ENCODE results near the gene SMIM45.

The SMIM45 gene

DNA sequence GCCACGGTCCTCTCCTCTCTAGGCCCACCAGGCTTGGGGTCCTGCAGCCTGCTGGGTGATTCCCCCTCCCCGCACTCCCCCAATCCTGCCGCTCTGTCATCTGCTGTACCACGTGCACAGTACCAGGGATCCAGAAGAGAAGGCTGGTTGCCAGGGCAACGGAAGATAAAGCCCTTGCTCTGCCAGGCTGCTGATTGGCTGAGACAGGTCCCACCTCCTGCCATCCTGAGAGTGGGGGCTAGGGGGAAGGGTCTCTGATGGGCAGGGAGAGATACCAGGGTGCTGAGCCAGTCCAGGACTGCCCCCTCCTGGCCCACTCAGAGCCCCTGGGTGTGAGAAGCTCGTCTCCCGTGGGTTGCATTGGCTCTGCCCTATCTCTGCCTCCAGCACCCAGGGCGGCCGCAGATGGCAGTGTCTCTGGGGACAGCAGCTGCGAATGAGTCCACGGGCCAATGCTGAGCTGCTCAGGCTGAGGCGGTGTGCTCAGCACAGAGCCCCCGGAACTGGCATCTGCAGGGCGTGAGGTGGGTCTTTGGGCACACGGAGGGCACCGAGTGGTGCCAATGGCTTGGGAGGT lies at the start of gene SMIM45:
Gene SMIM45 (plus strand): TSS at position 253 of the 577 bp plus-strand sequence.
- TF ChIP-seq, protein P1, sequence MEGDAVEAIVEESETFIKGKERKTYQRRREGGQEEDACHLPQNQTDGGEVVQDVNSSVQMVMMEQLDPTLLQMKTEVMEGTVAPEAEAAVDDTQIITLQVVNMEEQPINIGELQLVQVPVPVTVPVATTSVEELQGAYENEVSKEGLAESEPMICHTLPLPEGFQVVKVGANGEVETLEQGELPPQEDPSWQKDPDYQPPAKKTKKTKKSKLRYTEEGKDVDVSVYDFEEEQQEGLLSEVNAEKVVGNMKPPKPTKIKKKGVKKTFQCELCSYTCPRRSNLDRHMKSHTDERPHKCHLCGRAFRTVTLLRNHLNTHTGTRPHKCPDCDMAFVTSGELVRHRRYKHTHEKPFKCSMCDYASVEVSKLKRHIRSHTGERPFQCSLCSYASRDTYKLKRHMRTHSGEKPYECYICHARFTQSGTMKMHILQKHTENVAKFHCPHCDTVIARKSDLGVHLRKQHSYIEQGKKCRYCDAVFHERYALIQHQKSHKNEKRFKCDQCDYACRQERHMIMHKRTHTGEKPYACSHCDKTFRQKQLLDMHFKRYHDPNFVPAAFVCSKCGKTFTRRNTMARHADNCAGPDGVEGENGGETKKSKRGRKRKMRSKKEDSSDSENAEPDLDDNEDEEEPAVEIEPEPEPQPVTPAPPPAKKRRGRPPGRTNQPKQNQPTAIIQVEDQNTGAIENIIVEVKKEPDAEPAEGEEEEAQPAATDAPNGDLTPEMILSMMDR (IDR thresholded peaks at IDR 0.05): no peak
- no peak within 1 kb of the TSS for H3K4me3 ChIP-seq (ENCODE audit: low read depth, poor library complexity, severe bottlenecking)
- WGBS, 2 donors: 65 to 68% methylated on average over 16 of the region's 16 CpGs
- DNase-seq (ENCODE audit: low spot score in 2 of 2): no peak
- intact Hi-C loops (cut with DNase I; ENCODE audit: low total_unique reads): no loop called here

DNA sequence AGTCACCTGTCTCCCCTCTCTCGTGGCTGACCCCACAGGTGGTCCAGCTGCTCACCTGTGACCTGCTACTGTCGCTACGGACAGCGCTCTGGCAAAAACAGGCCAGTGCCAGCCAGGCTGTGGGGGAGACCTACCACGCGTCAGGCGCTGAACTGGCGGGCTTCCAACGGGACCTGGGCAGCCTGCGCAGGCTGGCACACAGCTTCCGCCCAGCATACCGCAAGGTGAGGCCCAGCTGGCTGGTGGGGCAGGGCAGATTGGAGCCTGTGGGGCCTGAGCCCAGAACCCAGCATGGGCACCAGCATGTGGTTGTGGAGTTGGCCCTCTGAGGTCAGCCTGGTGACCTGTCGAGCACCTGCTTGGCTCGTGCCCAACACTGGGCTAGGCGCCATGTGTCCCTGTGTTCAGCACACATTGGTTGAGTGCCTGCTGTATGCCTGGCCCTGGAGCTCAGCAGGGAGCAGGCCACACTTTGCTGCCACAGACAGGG lies 49.0 kb upstream of the SMIM45 start:
- TF ChIP-seq POLR2A (IDR thresholded peaks at IDR 0.05): no peak
- TF ChIP-seq, protein P1 (IDR thresholded peaks at IDR 0.05): no peak
- DNase-seq (ENCODE audit: low spot score in 2 of 2): no peak
- intact Hi-C loops (cut with DNase I; ENCODE audit: low total_unique reads): no loop called here
- no peak overlapping the region for H3K4me3 ChIP-seq (ENCODE audit: low read depth, poor library complexity, severe bottlenecking)
- WGBS, 2 donors: 78 to 85% methylated on average over 15 of the region's 15 CpGs

DNA sequence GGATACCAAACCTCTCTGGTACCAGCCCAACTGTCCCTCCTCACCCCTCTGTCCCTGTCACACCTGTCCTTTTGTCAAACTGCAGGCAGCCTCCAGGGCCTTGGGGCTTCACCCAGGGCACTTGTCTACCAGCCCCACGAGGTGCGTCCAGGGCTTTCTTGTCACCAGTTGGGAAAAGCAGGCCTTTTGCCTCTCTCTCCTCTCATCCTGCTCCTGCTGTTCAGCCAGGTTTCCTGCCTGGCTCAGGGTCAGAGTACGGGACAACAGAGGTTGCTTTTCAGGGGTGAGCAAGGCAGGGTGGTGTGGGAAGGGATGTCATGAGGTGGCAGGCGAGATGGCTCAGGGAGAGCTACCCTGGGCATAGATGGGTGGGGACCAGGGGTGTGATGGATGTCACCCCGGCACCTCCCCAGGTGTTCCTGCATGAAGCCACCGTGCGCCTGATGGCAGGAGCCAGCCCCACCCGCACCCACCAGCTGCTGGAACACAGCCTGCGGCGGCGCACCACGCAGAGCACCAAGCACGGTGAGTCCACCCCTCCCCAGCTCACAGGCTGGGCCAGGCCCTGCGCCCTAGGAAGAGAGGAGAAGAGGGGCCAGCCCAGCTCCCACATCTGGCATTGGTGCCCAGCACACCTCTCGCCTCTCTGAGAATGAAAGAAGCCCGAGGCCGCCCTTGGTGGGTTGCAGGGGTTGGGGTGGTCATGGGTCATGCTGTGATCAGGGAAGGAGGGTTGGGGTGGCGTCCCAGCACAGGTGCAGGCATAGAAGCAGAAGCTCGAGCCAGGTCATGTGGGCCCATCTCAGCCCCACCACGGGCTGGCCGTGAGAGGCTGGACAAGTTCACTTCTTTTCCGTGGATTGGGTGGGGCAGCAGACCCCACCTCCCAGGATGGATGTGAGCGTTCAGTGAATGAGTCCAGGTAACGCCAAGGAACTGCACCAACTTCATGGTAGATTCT lies 47.2 kb upstream of the SMIM45 start:
- TF ChIP-seq, protein P1 (IDR thresholded peaks at IDR 0.05): no peak
- no peak for TF ChIP-seq POLR2A (IDR thresholded peaks at IDR 0.05)
- 87 to 88% methylated on average over 16 to 24 of the region's 24 CpGs for WGBS, 2 donors
- no peak for DNase-seq (ENCODE audit: low spot score in 2 of 2)
- H3K4me3 ChIP-seq (ENCODE audit: low read depth, poor library complexity, severe bottlenecking): no peak overlapping the region
- intact Hi-C loops (cut with DNase I; ENCODE audit: low total_unique reads): no loop called here

DNA sequence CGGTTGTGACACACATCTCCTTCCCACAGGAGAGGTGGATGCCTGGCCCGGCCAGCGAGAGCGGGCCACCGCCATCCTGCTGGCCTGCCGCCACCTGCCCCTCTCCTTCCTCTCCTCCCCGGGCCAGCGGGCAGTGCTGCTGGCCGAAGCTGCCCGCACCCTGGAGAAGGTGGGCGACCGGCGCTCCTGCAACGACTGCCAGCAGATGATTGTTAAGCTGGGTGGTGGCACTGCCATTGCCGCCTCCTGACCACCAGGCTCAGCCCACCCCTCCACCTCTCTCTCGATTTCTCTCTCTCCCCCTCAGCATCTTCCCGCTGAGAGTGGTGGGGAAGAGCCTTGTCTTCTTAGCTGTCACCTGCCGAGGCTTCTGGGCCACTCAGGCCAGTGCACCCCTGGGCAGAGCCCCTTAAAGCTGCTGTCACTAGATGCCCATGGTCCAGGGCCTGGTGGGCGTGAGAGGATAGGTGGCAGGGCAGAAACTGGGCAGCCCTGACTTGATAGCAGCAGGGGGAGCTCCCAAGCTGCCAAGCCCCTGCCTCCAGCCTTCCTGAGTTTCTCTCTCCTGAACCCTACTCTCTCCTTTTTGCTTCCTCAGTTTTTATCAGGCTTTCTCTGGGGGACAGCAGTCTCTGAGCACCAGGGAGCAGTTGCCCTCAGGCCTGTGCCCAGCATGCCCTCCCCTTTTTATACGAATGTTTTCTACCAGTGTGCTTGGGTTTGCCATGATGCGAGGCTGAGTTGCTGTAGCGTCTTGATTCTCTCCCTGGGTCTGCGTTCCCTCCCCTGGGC lies 46.3 kb upstream of the SMIM45 start:
- 89 to 92% methylated on average over 16 to 23 of the region's 23 CpGs for WGBS, 2 donors
- H3K4me3 ChIP-seq (ENCODE audit: low read depth, poor library complexity, severe bottlenecking): no peak overlapping the region
- TF ChIP-seq, protein P1 (IDR thresholded peaks at IDR 0.05): no peak
- no peak for TF ChIP-seq POLR2A (IDR thresholded peaks at IDR 0.05)
- intact Hi-C loops (cut with DNase I; ENCODE audit: low total_unique reads): no loop called here
- DNase-seq (ENCODE audit: low spot score in 2 of 2): no peak

DNA sequence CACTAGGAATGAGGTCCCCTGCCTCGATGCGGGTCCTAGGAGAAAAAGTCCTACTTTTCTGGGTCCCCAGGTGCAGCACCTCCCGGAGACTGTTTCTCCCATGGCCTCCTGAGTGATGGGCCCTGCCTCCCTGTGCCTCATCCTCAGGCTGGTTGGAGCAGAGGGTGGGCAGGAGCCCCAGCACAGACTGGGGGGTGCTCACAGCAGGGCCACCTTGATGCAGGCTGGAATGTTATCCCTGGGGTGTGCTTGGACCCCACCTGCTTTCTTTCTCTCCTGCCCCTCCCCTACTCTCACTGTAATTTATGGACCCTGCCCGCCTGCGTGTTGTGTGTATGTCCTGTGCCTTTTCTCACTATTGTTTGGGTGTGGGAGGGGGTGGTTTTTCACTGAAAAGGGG lies 45.1 kb upstream of the SMIM45 start:
- TF ChIP-seq POLR2A (IDR thresholded peaks at IDR 0.05): no peak
- TF ChIP-seq, protein P1 (IDR thresholded peaks at IDR 0.05): no peak
- no peak for DNase-seq (ENCODE audit: low spot score in 2 of 2)
- intact Hi-C loops (cut with DNase I; ENCODE audit: low total_unique reads): no loop called here
- 93 to 94% methylated on average over 5 of the region's 5 CpGs for WGBS, 2 donors
- no peak overlapping the region for H3K4me3 ChIP-seq (ENCODE audit: low read depth, poor library complexity, severe bottlenecking)
